H1 (cell line): ENCODE data around the gene RPS5. TPM values are rescaled to one million over a fixed set of nuclear protein-coding genes. Genes with fewer than 3 reads are reported as not detected.

Experiments used
- CTCF ChIA-PET: fragments of 300-600 bp; sonication (Branson Sonifier 250); formaldehyde crosslinking; loops from one replicate; lab custom pipeline; 2021; ENCODE audit not compliant: partially characterized antibody; lab: Charles Lee
- POLR2A ChIA-PET: fragments of 300-600 bp; sonication (Branson Sonifier 250); formaldehyde crosslinking; loops from one replicate; lab custom pipeline; 2021; ENCODE audit warnings: inconsistent platforms; ENCODE audit not compliant: partially characterized antibody; lab: Charles Lee
- DNase-seq, 2 experiments: peaks; one replicate each; pipeline versions ENCODE4 v3.0.0 to v3.0.0-alpha.2; 2010 to 2022; ENCODE audit warnings: low spot score in 2 of 2, low read depth in 1 of 2, mixed read lengths in 1 of 2
- FAIRE-seq: peaks from 2 replicates; lab custom pipeline; 2011; peaks lifted over from hg19 to GRCh38; lab: Jason Lieb, UNC
- H2AFZ ChIP-seq: 2 replicates; pipeline ENCODE4 v1.8.1; 2012; ENCODE audit warnings: low read length, inconsistent platforms
- H2AK5ac ChIP-seq: 2 replicates; pipeline ENCODE4 v1.6.1; 2013; ENCODE audit warnings: low read depth, low read length
- H2BK120ac ChIP-seq: replicated peaks from 2 replicates; pipeline ENCODE3; 2013; ENCODE audit warnings: low read depth, low read length, inconsistent platforms
- H2BK12ac ChIP-seq: 2 replicates; pipeline ENCODE4 v1.6.1; 2013; ENCODE audit warnings: low read depth, low read length
- H2BK15ac ChIP-seq: 2 replicates; pipeline ENCODE4 v1.6.1; 2013; ENCODE audit warnings: low read length
- H2BK20ac ChIP-seq: 2 replicates; pipeline ENCODE4 v1.6.1; 2013; ENCODE audit warnings: low read length
- H2BK5ac ChIP-seq: 2 replicates; pipeline ENCODE4 v1.6.1; 2013; ENCODE audit warnings: low read depth, low read length
- H3K14ac ChIP-seq: 2 replicates; pipeline ENCODE4 v1.6.1; 2013; ENCODE audit warnings: inconsistent platforms; ENCODE audit not compliant: insufficient read length
- H3K18ac ChIP-seq: 2 replicates; pipeline ENCODE4 v1.6.1; 2013; ENCODE audit warnings: low read length; ENCODE audit errors: extremely low read depth
- H3K23ac ChIP-seq: 2 replicates; pipeline ENCODE4 v1.6.1; 2013; ENCODE audit warnings: inconsistent platforms; ENCODE audit not compliant: insufficient read length
- H3K23me2 ChIP-seq: 2 replicates; pipeline ENCODE4 v1.6.1; 2013; ENCODE audit warnings: low read depth, low read length
- H3K27ac ChIP-seq: 2 replicates; pipeline ENCODE4 v1.6.1; 2011; ENCODE audit warnings: low read depth, low read length, inconsistent platforms
- H3K27me3 ChIP-seq, 4 experiments: replicated peaks in 1 of 4; 1 replicate in 1 of 4; 2 replicates in 3 of 4; pipeline versions ENCODE4 v1.6.1 to v1.8.1; 2011 to 2013; ENCODE audit warnings: low read length in 3 of 4, mild to moderate bottlenecking in 3 of 4, inconsistent platforms in 2 of 4, mixed read lengths in 2 of 4, moderate library complexity in 1 of 4; ENCODE audit not compliant: control insufficient read depth in 3 of 4, insufficient read depth in 3 of 4; ENCODE audit errors: extremely low read depth in 1 of 4
- H3K36me3 ChIP-seq, 4 experiments: 2 replicates each; pipeline versions ENCODE4 v1.6.1 to v1.8.1; 2011 to 2013; ENCODE audit warnings: mild to moderate bottlenecking in 4 of 4, low read length in 3 of 4, moderate library complexity in 2 of 4, control low read depth in 1 of 4, inconsistent platforms in 1 of 4; ENCODE audit not compliant: insufficient read depth in 4 of 4, control insufficient read depth in 2 of 4
- H3K4ac ChIP-seq: replicated peaks from 2 replicates; pipeline ENCODE3; 2013; ENCODE audit warnings: low read length, low read depth, mixed read lengths, inconsistent platforms; ENCODE audit not compliant: insufficient read length
- H3K4me1 ChIP-seq, 4 experiments: replicated peaks in 1 of 4; 1 replicate in 1 of 4; 2 replicates in 3 of 4; pipeline versions ENCODE4 v1.6.1 to v1.8.1; 2011 to 2013; ENCODE audit warnings: low read length in 3 of 4, inconsistent platforms in 2 of 4, mixed read lengths in 1 of 4; ENCODE audit not compliant: insufficient read depth in 4 of 4, control insufficient read depth in 3 of 4
- H3K4me2 ChIP-seq, 2 experiments: 2 replicates each; pipeline versions ENCODE4 v1.6.1 to v1.8.1; 2011 to 2013; ENCODE audit warnings: low read depth in 2 of 2, low read length in 2 of 2, control low read depth in 1 of 2, inconsistent platforms in 1 of 2, mild to moderate bottlenecking in 1 of 2; ENCODE audit not compliant: insufficient read depth in 1 of 2
- H3K4me3 ChIP-seq, 4 experiments: fragments of 200-600, 300-600 bp in 1 of 4; sonication (generic), shearing (Covaris generic), sonication (Bioruptor Twin) in 1 of 4; 2 replicates each; pipeline versions ENCODE4 v1.5.1 to v1.8.1; 2011 to 2016; ENCODE audit warnings: low read length in 4 of 4, low read depth in 3 of 4, control low read depth in 2 of 4, inconsistent platforms in 2 of 4, mild to moderate bottlenecking in 2 of 4, mixed read lengths in 1 of 4, moderate library complexity in 1 of 4; ENCODE audit not compliant: insufficient read depth in 2 of 4; ENCODE audit errors: extremely low read depth in 1 of 4
- H3K56ac ChIP-seq: replicated peaks from 2 replicates; pipeline ENCODE3; 2013; ENCODE audit warnings: low read depth, mild to moderate bottlenecking, mixed read lengths, low read length, inconsistent platforms; ENCODE audit not compliant: insufficient read length
- H3K79me1 ChIP-seq: 2 replicates; pipeline ENCODE4 v1.6.1; 2013; ENCODE audit warnings: low read depth, low read length, control low read depth
- H3K79me2 ChIP-seq, 2 experiments: 2 replicates each; pipeline versions ENCODE4 v1.6.1 to v1.8.1; 2012 to 2013; ENCODE audit warnings: low read length in 2 of 2, mild to moderate bottlenecking in 2 of 2, inconsistent platforms in 1 of 2; ENCODE audit not compliant: insufficient read depth in 2 of 2, control insufficient read depth in 1 of 2
- H3K9ac ChIP-seq, 4 experiments: replicated peaks in 1 of 4; 1 replicate in 1 of 4; 2 replicates in 3 of 4; pipeline versions ENCODE4 v1.6.1 to v1.8.1; 2011 to 2013; ENCODE audit warnings: low read depth in 3 of 4, low read length in 3 of 4, control low read depth in 2 of 4, mild to moderate bottlenecking in 2 of 4, moderate library complexity in 2 of 4, inconsistent platforms in 1 of 4; ENCODE audit errors: extremely low read depth in 1 of 4
- H3K9me3 ChIP-seq, 2 experiments: 2 replicates each; pipeline versions ENCODE4 v1.6.1 to v1.8.1; 2012 to 2013; ENCODE audit warnings: mild to moderate bottlenecking in 2 of 2, moderate library complexity in 2 of 2, control low read depth in 1 of 2, inconsistent platforms in 1 of 2, low read depth in 1 of 2, low read length in 1 of 2, mixed read lengths in 1 of 2; ENCODE audit not compliant: insufficient read depth in 2 of 2
- H4K20me1 ChIP-seq, 2 experiments: replicated peaks in 1 of 2; 2 replicates each; pipeline versions ENCODE3 to v1.8.1; 2011 to 2013; ENCODE audit warnings: inconsistent platforms in 2 of 2, low read length in 2 of 2, mild to moderate bottlenecking in 1 of 2; ENCODE audit not compliant: insufficient read depth in 2 of 2, control insufficient read depth in 1 of 2
- H4K5ac ChIP-seq: 2 replicates; pipeline ENCODE4 v1.6.1; 2013; ENCODE audit warnings: low read length, low read depth, mixed read lengths, inconsistent platforms; ENCODE audit not compliant: insufficient read length
- H4K8ac ChIP-seq: 2 replicates; pipeline ENCODE4 v1.8.0; 2013; ENCODE audit warnings: mild to moderate bottlenecking, moderate library complexity, low read length, inconsistent platforms; ENCODE audit not compliant: insufficient read depth; ENCODE audit errors: extremely low read depth
- H4K91ac ChIP-seq: replicated peaks from 2 replicates; pipeline ENCODE3; 2013; ENCODE audit warnings: low read length, mixed read lengths, inconsistent platforms; ENCODE audit not compliant: insufficient read length
- CHD2 ChIP-seq: IDR thresholded peaks from 2 replicates; pipeline ENCODE4 v1.6.1; 2012; ENCODE audit warnings: low read length, improper control_type of control experiment
- FOSL1 ChIP-seq: IDR thresholded peaks from 2 replicates; pipeline ENCODE4 v1.6.1; 2011; ENCODE audit warnings: mild to moderate bottlenecking, low read depth, low read length, moderate library complexity; ENCODE audit not compliant: insufficient read depth
- JUN ChIP-seq: IDR thresholded peaks from 2 replicates; pipeline ENCODE4 v1.6.1; 2011; ENCODE audit warnings: low read depth, mild to moderate bottlenecking, improper control_type of control experiment, low read length
- JUND ChIP-seq: IDR thresholded peaks from 2 replicates; pipeline ENCODE4 v1.6.1; 2011; ENCODE audit warnings: mild to moderate bottlenecking, improper control_type of control experiment, low read length
- SIX5 ChIP-seq: IDR thresholded peaks from 2 replicates; pipeline ENCODE4 v1.6.1; 2011; ENCODE audit warnings: mild to moderate bottlenecking, low read depth, low read length
- TEAD4 ChIP-seq: IDR thresholded peaks from 2 replicates; pipeline ENCODE4 v1.6.1; 2012; ENCODE audit warnings: low read depth, low read length, inconsistent platforms, mixed read lengths
- WGBS, 2 experiments: shearing (Covaris generic) in 1 of 2; methylation state at CpG; one replicate each; pipeline versions ENCODE4 v1.1.6 to v1.1.7; 2013 to 2015; ENCODE audit warnings: low lambda C conversion rate in 2 of 2, mixed read lengths in 2 of 2, inconsistent platforms in 1 of 2, low coverage in 1 of 2, missing lambda C conversion rate in 1 of 2; ENCODE audit not compliant: insufficient replicate concordance in 2 of 2, insufficient coverage in 1 of 2, insufficient read length in 1 of 2; ENCODE audit errors: extremely low coverage in 1 of 2, missing lambda C conversion rate in 1 of 2; 5-methylcytosine and 5-hydroxymethylcytosine counted together
- polyA plus RNA-seq, 7 experiments: library from polyadenylated mRNA; depleted of rRNA in 3 of 7; stranded (reverse) in 5 of 7; unstranded in 2 of 7; fragments of >200 nt in 5 of 7; fragments of 200-250 nt in 2 of 7; gene quantifications; 1 replicate in 5 of 7; 2 replicates in 1 of 7; 4 replicates in 1 of 7; pipeline versions ENCODE4 v1.2.1 to v1.2.3, GENCODE V29; 2011 to 2013; ENCODE audit warnings: missing spikeins in 2 of 7, mixed read lengths in 2 of 7
- total RNA-seq: library from RNA; stranded (reverse); fragmentation: NEBNext Ultra II Directional; extraction: Animal tissue kit (Norgen Biotek cat#: 25700); gene quantifications from 2 replicates; pipeline ENCODE4 v1.2.1, GENCODE V29; 2021

Gene RPS5
- total and polyA plus RNA-seq, 2 of the 8 experiments (the other 6 are each of a cell fraction or from before 2014, with no cell fraction given): 1,557 to 5,731 TPM

- H3K4me2 ChIP-seq: peak overlapping the region in 1 of 2 experiments; percentile 50; a peak in 1 of 4 replicates
- CTCF ChIA-PET: interaction anchor here (1.7 to 2.8 kb wide), 2 partner anchors 38 to 120 kb away, joined by 4 to 7 read pairs; partner anchors contain the start of genes ZBTB45 and ZNF497
Measured at GRCh38 chr19:58399903-58400302, 12.8 kb downstream of the RPS5 start.

More at GRCh38 chr19:58399903-58400302, 12.8 kb downstream of the RPS5 start:
- POLR2A ChIA-PET: interaction anchor here (0.8 to 7.2 kb wide), 5 partner anchors 9 to 120 kb away, joined by 3 to 78 read pairs (median 5); partner anchors contain the start of genes RPS5, ZNF584 and ZNF837
- no peak overlapping the region for H3K23ac ChIP-seq
- H4K91ac ChIP-seq: no peak overlapping the region
- H2BK120ac ChIP-seq: no peak overlapping the region
- no peak overlapping the region for H3K14ac ChIP-seq
- H3K23me2 ChIP-seq: peaks cover 12% of the 10 kb centered on the region
- TF ChIP-seq CHD2 (no peak), JUN (no peak), FOSL1 (no peak), TEAD4 (no peak), SIX5 (no peak), JUND (no peak)
- no peak overlapping the region for H3K9ac ChIP-seq
- H3K79me2 ChIP-seq: no peaks in the 10 kb centered on the region
- H3K27ac ChIP-seq: no peak overlapping the region
- DNase-seq (no peak), FAIRE-seq (no peak)
- H3K56ac ChIP-seq: no peak overlapping the region
- H3K4me3 ChIP-seq: no peak overlapping the region
- no peak overlapping the region for H2BK12ac ChIP-seq
- no peak overlapping the region for H4K5ac ChIP-seq
- no peak overlapping the region for H4K8ac ChIP-seq
- H3K27me3 ChIP-seq: peaks cover 3 to 17% (median 11%) of the 10 kb centered on the region in 4 experiments; a peak in 6 of 7 replicates
- H4K20me1 ChIP-seq: peaks cover 0 to 3% of the 10 kb centered on the region in 2 experiments
- peaks cover 0 to 27% (median 17%) of the 10 kb centered on the region in 4 experiments; a peak in 5 of 7 replicates for H3K4me1 ChIP-seq
- H3K4ac ChIP-seq: no peak overlapping the region
- H3K9me3 ChIP-seq: no peaks in the 10 kb centered on the region
- H2AK5ac ChIP-seq: no peak overlapping the region
- H2BK20ac ChIP-seq: no peak overlapping the region
- no peak overlapping the region for H2BK15ac ChIP-seq
- 100% methylated on average over 1 of the region's 3 CpGs; no CpG with 5 or more reads in 1 of the 2 experiments for WGBS, 2 experiments
- no peaks in the 10 kb centered on the region; the same call in 1 of the 2 replicates for H3K79me1 ChIP-seq
- peaks cover 0 to under 1% (median under 1%) of the 10 kb centered on the region in 4 experiments; a peak in 3 of 8 replicates for H3K36me3 ChIP-seq
- H2AFZ ChIP-seq: no peak overlapping the region
- no peak overlapping the region for H2BK5ac ChIP-seq
- no peak overlapping the region for H3K18ac ChIP-seq
